ENCODE data around the gene DLK1.

The DLK1 gene

DNA sequence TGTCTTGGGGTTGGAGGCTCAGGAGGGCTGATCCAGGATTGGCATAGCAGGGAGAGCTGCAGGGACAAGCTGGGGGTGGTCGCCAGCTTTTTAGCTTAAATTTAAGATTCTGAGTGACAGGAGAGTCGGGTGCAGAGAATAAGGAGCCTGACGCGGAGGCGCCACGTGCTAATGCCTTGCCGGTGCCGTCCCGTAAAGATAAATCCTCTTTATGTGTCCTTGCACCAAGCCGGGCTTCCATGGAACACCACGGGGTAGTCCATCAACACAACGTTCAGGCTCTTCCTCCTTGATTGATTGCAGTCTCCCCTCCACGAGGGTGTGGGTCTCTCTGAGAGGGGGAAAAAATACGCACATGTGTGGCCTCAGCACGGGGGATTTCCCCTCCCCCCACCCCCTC is 3.9 kb downstream of the DLK1 start:
- Mint-ChIP-seq H3K36me3 (ENCODE audit: low read depth) (no peaks in the 10 kb centered on the region), H3K27me3 (ENCODE audit: low read depth) (peaks cover 29% of the 10 kb centered on the region), H3K27ac (no peak overlapping the region), H3K4me3 (no peak overlapping the region), H3K4me1 (ENCODE audit: low read depth) (no peaks in the 10 kb centered on the region), H3K9me3 (no peaks in the 10 kb centered on the region)
- no peak for DNase-seq (ENCODE audit: low spot score)

DNA sequence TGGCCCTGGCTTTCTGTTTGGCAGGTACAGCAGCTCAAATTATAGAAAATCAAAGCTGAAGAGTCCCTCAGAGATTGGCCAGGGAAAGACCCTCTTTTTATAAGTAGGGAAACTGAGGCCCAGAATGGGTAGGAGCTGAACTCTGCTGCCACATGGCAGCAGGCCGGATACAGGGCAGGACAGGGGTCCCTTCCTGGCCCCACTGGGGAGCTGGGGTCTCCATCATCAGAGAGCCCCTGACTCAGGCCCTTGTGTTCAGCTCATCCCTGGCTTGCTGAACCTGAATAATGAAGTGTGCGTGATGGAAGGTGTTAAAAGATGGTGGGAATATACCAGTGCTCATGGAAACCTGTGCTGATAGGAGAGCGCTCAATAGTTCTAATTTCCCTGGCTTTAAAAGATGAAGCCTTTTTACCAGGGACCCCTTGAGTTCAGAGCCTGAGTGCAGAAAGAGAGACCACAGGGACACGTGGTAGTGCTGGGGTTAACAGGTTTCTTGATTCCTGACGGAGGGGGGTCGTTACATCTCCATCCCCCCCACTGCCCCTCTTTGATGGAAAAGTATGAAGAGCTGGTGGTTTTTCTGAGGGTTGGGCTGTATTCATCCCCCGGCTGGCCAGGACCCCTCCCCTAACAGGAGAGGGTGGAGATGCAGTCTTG is 4.4 kb downstream of the DLK1 start:
- no peaks in the 10 kb centered on the region for H3K4me1 Mint-ChIP-seq (ENCODE audit: low read depth)
- peaks cover 24% of the 10 kb centered on the region for H3K27me3 Mint-ChIP-seq (ENCODE audit: low read depth)
- H3K36me3 Mint-ChIP-seq (ENCODE audit: low read depth) = no peaks in the 10 kb centered on the region
- no peak overlapping the region for H3K27ac Mint-ChIP-seq
- DNase-seq (ENCODE audit: low spot score) = no peak
- no peaks in the 10 kb centered on the region for H3K9me3 Mint-ChIP-seq
- no peak overlapping the region for H3K4me3 Mint-ChIP-seq

DNA sequence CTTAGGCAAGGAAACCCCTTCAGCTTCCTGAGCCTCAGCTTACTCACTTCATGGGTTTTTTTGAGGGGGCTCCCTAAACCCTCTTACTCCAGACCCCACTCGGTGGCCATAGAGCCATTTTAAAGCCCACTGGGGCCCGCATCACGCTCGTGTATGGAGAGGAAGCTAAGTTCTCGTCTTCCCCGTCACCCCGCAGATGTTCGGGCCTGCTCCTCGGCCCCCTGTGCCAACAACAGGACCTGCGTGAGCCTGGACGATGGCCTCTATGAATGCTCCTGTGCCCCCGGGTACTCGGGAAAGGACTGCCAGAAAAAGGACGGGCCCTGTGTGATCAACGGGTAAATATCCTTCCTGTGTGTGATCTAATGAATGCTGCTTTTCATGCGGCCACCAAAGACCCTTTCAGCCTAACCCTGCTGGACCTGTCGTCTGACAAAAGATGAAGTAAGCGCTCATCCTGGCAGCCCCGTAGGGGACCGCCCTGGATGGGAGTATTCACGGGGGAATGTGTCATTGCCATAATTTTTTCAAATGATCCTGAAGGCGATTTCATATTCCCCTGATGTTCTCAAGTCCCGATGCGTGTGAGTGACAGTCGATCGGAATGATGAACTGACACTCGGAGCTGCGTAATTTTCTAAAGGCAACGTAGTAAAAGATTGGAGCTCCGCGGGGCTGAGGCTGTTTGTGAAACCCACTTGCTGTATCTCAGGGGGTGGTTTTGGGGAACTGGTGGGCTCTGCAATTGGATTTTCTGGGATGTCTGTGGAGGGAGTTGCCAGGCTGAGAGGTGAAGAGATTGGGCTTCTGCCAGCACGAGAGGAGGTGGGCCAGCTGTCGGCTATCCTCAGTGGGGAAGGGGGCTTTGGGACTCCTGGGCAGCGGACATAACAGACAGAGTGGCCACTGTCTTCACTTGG is 5.4 kb downstream of the DLK1 start:
- no peaks in the 10 kb centered on the region for H3K36me3 Mint-ChIP-seq (ENCODE audit: low read depth)
- H3K27me3 Mint-ChIP-seq (ENCODE audit: low read depth) = peaks cover 19% of the 10 kb centered on the region
- no peak overlapping the region for H3K4me3 Mint-ChIP-seq
- no peak overlapping the region for H3K27ac Mint-ChIP-seq
- H3K9me3 Mint-ChIP-seq = no peaks in the 10 kb centered on the region
- no peaks in the 10 kb centered on the region for H3K4me1 Mint-ChIP-seq (ENCODE audit: low read depth)
- DNase-seq (ENCODE audit: low spot score) = no peak

DNA sequence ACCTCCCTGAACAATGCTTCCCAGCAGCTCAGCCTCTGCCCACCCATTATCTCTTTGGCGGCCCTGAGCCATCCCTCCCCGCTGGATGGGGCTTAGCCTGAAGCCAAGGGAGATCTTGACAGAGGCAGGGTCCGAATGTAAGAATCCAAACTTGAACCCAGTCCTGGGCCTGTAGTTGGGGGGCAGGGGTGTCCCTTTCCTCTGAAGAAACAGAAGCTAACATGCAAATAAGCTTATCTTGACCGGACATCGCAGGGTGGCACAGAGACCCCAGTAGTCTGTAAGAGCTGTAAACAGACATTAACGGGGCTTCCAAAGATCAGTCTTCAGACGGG is 6.0 kb downstream of the DLK1 start:
- Mint-ChIP-seq H3K27ac (no peak overlapping the region), H3K4me1 (ENCODE audit: low read depth) (no peaks in the 10 kb centered on the region), H3K9me3 (no peaks in the 10 kb centered on the region), H3K36me3 (ENCODE audit: low read depth) (no peaks in the 10 kb centered on the region), H3K27me3 (ENCODE audit: low read depth) (peaks cover 13% of the 10 kb centered on the region), H3K4me3 (no peak overlapping the region)
- no peak for DNase-seq (ENCODE audit: low spot score)

DNA sequence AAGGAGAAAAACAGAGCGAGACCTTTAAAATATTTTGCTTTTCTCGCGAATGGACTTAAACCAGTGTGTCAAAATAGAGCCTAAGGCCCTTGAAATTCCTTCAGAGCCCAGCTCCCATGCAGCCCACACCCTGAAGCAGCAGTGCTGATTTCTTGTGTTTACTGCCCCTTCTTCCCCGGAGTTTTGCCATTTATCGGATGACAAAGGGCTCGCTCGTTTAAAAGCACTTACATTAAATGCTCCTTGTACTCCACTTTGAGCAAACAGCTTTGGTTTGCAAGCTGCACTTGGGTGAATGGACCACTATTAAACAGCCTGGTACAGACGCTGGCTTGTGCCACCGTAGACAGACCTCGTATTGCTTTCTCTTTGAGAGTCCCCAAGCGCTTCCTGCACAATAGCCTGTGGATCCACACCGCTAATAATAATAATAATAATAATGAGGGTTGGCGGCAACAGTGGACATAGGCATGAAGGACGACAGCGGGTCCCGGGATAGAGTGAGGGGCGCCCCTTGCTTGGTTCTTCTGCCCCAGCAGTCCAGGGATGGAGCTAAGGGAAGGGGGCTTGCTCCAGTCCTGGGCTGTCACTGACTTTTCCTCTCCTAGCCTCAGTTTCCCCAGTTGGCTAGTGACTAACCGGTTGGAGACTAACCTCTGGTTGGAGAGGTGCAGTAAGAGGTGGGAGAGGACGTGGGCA is 6.6 kb downstream of the DLK1 start:
- no peak for DNase-seq (ENCODE audit: low spot score)
- Mint-ChIP-seq H3K4me3 (no peak overlapping the region), H3K36me3 (ENCODE audit: low read depth) (no peaks in the 10 kb centered on the region), H3K9me3 (no peaks in the 10 kb centered on the region), H3K27me3 (ENCODE audit: low read depth) (peaks cover 7% of the 10 kb centered on the region), H3K27ac (no peak overlapping the region), H3K4me1 (ENCODE audit: low read depth) (no peaks in the 10 kb centered on the region)

DNA sequence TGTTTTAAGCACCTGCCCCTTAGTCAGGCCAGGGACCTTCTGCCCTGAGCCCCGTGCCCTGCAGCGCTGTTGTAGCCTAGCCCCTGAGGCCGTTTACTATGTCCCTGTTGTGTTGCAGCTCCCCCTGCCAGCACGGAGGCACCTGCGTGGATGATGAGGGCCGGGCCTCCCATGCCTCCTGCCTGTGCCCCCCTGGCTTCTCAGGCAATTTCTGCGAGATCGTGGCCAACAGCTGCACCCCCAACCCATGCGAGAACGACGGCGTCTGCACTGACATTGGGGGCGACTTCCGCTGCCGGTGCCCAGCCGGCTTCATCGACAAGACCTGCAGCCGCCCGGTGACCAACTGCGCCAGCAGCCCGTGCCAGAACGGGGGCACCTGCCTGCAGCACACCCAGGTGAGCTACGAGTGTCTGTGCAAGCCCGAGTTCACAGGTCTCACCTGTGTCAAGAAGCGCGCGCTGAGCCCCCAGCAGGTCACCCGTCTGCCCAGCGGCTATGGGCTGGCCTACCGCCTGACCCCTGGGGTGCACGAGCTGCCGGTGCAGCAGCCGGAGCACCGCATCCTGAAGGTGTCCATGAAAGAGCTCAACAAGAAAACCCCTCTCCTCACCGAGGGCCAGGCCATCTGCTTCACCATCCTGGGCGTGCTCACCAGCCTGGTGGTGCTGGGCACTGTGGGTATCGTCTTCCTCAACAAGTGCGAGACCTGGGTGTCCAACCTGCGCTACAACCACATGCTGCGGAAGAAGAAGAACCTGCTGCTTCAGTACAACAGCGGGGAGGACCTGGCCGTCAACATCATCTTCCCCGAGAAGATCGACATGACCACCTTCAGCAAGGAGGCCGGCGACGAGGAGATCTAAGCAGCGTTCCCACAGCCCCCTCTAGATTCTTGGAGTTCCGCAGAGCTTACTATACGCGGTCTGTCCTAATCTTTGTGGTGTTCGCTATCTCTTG is 7.6 kb downstream of the DLK1 start:
- Mint-ChIP-seq H3K36me3 (ENCODE audit: low read depth) (no peaks in the 10 kb centered on the region), H3K4me3 (no peak overlapping the region), H3K27ac (no peak overlapping the region), H3K4me1 (ENCODE audit: low read depth) (no peaks in the 10 kb centered on the region), H3K27me3 (ENCODE audit: low read depth) (peaks cover under 1% of the 10 kb centered on the region), H3K9me3 (no peaks in the 10 kb centered on the region)
- DNase-seq (ENCODE audit: low spot score) = no peak

DNA sequence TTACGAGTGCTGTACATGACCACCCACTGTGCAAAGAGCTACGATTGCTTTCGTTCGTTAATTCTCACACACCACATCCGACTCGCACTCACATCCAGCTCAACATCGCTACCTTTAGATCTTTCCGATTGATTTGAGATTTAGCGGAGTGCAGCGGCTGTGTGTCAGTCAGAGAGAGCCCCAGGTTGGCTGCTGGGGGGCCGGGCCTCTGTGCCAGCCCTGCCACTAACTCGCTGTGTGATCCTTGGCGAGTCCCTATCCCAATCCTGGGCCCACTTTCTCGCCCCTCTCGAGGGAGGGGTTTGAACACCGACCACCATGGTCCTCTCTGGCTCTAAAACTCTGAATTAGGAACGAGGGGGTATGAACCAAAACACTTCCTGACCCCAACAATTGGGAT is 8.6 kb downstream of the DLK1 start:
- no peak overlapping the region for H3K27ac Mint-ChIP-seq
- H3K36me3 Mint-ChIP-seq (ENCODE audit: low read depth) = no peaks in the 10 kb centered on the region
- H3K4me1 Mint-ChIP-seq (ENCODE audit: low read depth) = no peaks in the 10 kb centered on the region
- H3K27me3 Mint-ChIP-seq (ENCODE audit: low read depth) = no peaks in the 10 kb centered on the region
- DNase-seq (ENCODE audit: low spot score) = no peak
- no peak overlapping the region for H3K4me3 Mint-ChIP-seq
- no peaks in the 10 kb centered on the region for H3K9me3 Mint-ChIP-seq

DNA sequence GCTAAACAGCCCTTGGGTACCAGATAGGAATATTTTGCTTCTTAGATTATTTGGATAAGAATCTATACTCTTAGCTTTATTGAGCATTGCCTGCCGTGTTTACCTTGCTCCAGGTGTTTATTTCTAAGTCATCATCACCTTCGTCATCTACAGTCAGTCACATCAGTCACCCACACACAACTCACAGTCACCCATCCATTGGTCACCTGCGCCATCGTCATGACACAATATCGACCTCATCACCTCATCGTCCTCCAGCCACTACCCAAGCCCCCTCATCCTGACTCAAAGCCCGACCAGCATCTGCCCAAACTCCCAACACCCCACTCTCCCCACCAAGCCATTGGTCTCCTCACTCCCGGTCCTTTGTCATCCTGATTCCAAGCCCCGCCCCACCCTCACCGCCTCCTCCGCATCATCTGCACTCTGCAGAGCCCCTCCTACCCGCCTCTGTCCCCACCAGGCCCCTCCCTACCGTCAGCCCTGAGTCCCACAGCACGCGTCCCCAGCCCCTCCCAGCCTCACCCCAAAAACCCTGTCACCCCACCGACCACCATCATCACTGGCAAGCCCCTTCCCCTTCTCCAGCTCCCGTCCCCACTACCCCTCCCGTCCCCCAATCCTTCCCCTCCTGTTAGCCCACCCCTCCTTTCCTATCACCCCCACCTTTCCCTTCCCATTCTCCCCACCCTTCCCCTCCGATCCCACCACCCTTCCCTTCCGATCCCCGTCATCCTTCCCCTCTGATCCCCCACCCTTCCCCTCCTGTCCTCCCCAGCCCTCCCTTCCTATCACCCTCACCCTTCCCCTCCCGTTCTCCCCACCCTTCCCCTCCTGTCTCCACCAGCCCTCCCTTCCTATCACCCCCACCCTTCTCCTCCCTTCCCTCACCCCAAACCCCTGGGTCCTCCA is 9.8 kb downstream of the DLK1 start:
- H3K9me3 Mint-ChIP-seq = no peaks in the 10 kb centered on the region
- H3K36me3 Mint-ChIP-seq (ENCODE audit: low read depth) = no peaks in the 10 kb centered on the region
- no peak overlapping the region for H3K4me3 Mint-ChIP-seq
- DNase-seq (ENCODE audit: low spot score) = no peak
- H3K4me1 Mint-ChIP-seq (ENCODE audit: low read depth) = no peaks in the 10 kb centered on the region
- H3K27me3 Mint-ChIP-seq (ENCODE audit: low read depth) = no peaks in the 10 kb centered on the region
- H3K27ac Mint-ChIP-seq = no peak overlapping the region

DNA sequence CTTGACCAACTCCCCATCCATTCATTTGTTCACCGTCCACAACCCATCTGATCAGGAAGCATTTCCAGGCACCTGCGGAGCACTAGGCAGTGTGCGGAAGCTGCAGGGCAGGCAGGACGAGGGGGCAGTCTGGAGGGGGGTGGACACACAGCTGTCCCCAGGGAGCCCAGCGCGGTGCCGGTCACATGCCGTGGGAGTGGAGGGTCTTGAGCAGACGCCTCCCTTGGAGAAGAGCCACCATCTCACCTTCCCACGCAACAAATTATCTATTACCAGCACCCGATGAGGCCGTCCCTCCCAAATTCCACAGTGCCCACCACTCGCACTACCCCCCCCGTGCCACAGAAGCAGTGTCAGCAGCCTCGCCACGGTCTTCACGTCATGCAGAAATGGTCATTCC is 10.8 kb downstream of the DLK1 start:
- DNase-seq (ENCODE audit: low spot score) = no peak
- no peaks in the 10 kb centered on the region for H3K9me3 Mint-ChIP-seq
- H3K4me3 Mint-ChIP-seq = no peak overlapping the region
- no peaks in the 10 kb centered on the region for H3K4me1 Mint-ChIP-seq (ENCODE audit: low read depth)
- no peaks in the 10 kb centered on the region for H3K36me3 Mint-ChIP-seq (ENCODE audit: low read depth)
- no peak overlapping the region for H3K27ac Mint-ChIP-seq
- H3K27me3 Mint-ChIP-seq (ENCODE audit: low read depth) = no peaks in the 10 kb centered on the region

DNA sequence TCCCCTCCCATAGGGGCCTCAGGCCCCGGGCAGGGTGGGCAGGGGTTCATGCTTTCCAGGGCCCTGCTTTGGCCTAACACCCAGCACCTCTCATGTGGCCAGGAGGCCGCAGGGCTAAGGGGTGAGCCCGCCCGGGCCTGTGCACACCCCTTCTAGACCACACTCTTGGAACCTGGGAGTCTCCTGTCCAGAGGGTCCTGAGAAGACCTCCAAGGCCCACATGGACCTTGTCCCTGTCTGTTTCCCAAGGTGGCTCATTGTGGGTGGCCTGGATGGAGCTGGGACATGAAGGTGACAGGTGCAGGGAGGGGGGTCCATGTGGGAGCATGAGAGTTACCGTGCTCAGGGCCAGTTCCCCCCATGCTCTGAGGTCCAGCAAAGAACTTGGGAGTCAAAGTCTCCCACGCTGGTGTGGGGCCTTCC is 11.6 kb downstream of the DLK1 start:
- Mint-ChIP-seq H3K4me1 (ENCODE audit: low read depth) (no peaks in the 10 kb centered on the region), H3K27ac (no peak overlapping the region), H3K4me3 (no peak overlapping the region), H3K27me3 (ENCODE audit: low read depth) (no peaks in the 10 kb centered on the region), H3K36me3 (ENCODE audit: low read depth) (no peaks in the 10 kb centered on the region), H3K9me3 (no peaks in the 10 kb centered on the region)
- no peak for DNase-seq (ENCODE audit: low spot score)

DNA sequence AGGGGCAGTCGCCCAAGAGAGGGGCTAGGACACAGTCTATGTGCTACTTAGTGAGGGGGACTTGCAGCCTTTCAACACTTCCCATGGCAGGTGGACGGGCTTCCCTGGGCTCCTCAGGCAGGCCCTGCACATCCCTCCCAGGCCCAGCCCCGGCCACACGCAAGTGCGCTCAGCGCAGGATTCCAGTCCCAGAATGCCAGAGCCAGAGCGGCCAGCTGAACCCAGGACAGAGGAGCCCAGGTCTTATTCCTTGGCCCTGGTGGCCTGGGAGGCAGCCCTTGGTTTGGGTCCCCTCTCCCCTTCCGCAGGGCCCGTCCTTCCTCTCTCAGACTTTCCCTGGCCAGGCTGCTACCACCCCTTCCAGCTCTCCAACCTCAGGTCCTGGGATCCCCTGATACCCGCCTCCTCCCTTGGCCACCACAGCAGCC is 12.0 kb downstream of the DLK1 start:
- Mint-ChIP-seq H3K4me3 (no peak overlapping the region), H3K4me1 (ENCODE audit: low read depth) (no peaks in the 10 kb centered on the region), H3K9me3 (no peaks in the 10 kb centered on the region), H3K27ac (no peak overlapping the region), H3K27me3 (ENCODE audit: low read depth) (no peaks in the 10 kb centered on the region), H3K36me3 (ENCODE audit: low read depth) (no peaks in the 10 kb centered on the region)
- DNase-seq (ENCODE audit: low spot score) = no peak

DNA sequence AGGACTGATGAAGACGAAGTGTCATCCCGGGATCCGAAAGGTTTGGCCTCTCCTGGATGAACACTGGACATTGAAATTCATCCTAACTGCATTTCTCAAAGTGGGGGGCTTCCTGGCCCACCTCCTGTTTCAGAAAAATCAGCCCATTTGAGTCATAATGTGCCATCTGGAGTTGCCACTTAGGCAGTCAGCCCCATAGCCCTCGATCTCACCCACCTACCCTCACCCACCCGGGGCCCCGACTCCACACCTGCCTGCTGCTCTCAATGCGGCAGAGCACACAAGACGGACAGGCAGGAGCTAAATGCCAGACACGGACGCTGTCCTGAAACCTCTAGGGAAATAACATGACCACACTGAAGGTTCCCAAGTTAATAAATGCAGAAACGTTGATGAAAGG is 12.6 kb downstream of the DLK1 start:
- Mint-ChIP-seq H3K27me3 (ENCODE audit: low read depth) (no peaks in the 10 kb centered on the region), H3K36me3 (ENCODE audit: low read depth) (no peaks in the 10 kb centered on the region), H3K4me3 (no peak overlapping the region), H3K4me1 (ENCODE audit: low read depth) (no peaks in the 10 kb centered on the region), H3K27ac (no peak overlapping the region), H3K9me3 (no peaks in the 10 kb centered on the region)
- no peak for DNase-seq (ENCODE audit: low spot score)
